Eye (tissue), 1 donor: ENCODE data around the gene PAK6.

Source experiments
- DNase-seq: peaks from one replicate; pipeline ENCODE4 v3.0.0-alpha.2; 2015

PAK6 gene

DNA sequence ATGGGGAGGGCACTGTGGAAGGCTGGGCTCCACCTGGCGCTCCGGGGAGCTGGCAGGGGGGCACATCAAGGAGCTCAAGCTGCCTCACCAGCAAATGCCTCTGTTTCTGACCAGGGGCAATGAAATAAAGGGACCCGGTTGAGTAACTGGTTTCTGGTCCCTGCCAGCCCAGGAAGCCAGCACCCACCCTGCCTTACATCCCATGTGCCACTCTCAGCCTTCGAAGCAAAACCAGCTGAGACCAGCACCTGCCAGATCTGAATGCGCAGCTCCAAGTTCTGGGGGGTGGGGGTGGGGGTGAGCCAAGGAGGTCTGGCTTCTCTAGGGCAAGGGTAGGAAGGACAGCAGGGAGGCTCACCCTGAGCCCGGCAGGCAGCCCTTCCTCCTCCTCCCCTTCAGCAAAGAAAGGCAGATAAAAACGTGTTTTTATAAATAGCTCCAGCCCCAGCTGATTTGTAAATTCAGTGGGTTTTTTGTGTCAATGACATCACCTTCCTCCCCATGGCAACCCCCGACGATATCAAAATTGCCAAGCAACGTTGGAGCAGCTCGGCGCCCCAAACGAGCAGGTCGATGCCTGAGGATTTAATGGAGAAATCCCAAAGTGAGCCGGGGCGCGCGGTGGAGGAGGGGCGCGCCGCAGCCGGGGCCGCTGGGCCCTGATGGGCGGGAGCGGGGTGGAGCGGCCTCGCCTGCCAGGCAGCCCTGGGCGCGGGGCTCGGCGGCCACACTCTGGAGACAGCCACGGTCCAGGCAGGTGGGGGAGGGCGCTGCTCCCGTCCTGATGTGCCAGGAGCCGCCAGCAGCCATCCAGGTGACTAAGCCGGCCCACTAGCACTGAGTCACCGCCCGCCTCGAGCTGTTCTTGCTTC, at the start of gene PAK6:
TSS of gene PAK6 (plus strand) at position 532 of the 872 bp plus-strand sequence. CDS start 25,723 bp downstream, outside the sequence.
- peak; percentile 75 for DNase-seq

DNA sequence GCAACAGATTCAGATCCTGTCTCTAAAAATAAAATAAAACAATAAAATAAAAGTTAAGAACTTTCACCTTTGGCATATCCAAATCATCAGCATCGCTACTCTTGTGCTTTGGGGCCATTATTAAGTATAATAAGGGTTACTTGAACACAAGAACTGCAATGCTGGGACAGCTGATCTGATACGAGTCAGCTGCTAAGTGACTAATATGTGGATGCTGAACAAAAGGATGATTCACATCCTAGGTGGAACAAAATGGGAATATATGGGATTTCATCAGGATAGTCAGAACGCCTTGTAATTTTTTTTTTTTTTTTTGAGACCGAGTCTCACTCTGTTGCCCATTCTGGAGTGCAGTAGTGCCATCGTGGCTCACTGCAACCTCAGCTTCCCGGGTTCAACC, 48.3 kb upstream of the PAK6 start:
- no peak for DNase-seq

DNA sequence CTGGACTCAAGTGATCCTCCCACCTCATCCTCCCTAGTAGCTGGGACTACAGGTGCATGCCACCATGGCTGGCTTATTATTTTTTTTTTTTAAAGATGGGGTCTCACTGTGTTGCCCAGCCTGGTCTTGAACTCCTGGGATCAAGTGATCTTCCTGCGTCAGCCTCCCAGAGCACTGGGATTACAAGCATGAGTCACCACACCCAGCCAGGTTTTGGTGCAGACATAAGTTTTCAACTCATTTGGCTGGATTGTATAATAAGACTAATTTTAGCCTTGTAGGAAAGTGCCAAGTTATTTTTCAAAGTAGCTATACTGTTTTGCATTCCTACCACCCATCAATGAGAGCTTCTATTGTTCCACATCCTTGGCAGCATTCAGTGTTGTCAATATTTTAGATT, 45.9 kb upstream of the PAK6 start:
- no peak for DNase-seq

DNA sequence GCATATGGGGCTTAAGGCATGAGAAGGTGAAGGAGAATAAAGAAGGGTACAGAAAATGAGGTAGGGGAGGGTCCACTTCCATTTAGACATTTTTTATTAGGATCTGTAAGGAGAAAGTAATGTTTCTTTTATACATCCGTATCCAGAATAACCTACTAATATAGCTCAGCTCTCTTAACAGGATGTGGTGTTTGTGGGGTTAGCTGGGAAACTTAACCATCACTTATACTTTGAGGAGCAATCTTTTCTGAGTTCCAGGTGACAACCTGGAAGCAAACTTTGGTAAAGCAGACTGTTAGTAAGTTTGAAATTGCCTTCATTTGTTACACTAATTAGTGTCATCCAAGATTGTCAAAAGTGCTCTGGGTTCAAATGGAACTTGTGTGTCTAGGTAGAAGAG, 41.4 kb upstream of the PAK6 start:
- DNase-seq = no peak

DNA sequence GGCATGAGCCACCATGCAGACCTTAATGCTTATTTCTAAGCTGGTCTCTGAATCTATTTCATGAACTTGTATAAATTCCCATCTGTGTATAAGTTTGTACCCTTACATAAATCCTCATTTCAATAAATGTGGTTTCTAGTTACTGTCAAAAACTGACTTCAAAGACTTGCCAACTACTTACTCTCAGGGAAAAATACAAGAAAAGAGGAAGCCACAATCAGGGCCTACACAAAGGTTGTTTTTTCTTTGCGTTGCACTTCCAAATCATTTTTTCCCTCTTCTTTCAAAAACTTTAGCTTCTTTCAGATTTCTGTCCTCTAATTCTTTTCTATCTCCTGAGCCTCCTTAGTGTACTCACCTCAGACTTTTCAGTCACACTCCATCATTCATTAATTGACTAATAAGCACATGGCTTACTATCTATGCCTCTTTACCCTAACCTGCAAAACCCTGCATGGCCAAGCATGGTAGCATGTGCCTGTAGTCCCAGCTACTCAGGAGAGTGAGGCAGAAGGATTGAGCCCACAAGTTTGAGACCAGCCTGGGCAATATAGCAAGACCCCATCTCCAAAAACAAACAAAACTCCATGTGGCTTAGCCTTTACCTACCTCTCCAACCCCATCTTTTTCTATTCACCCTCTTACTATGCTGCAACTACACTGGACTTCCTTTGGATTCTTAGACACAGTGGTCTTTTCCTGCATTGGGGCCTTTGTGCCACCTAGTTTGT, 40.3 kb upstream of the PAK6 start:
- no peak for DNase-seq

DNA sequence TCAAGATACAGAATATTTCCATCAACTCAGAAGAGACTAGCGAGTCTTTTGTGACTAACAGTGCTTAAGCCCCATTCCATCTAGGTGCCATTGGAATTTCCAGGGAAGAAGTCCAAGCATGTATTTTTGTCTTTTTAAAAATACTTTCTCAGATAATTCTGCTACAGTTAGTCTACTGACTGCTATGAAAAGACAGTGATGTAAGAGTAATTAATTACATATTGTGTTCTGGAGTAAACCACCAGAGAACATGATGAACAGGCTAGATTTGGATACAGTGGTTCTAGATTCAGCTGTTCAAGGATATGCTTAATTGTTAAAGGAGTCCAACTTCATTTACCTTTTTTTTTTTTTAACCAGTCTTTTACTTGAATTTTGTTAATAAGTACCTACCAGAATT, 34.8 kb upstream of the PAK6 start:
- no peak for DNase-seq

DNA sequence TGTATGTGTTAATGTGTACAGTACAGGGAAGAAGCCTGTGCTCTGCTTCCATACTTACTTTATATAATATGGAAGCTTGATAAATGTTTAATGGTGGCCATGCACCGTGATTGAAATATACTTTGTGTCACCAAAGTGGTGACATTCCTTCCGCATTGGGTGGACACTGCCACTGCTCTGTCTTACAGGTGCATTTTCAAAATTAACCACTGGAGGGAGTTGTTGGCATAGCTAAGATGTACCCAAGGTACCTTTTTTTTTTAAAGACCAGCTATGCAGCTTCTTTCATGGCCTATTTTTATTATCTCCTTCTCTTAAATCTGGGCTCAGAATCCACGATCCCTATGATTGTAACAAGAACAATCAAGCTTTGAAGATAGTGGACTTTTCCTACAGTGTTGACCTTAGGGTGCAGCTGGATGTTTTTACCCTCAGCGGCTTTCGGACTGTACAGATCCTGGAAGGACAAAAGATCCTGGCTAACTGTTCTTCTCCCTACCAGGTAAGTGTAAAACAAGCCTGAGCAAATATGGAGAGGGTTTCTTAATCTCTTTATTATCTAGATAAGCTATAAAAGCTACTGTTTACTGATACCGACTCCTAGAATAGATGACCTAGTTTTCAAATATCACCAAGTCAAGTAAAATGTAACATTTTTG, 21.6 kb upstream of the PAK6 start:
- peak; percentile 94 for DNase-seq

DNA sequence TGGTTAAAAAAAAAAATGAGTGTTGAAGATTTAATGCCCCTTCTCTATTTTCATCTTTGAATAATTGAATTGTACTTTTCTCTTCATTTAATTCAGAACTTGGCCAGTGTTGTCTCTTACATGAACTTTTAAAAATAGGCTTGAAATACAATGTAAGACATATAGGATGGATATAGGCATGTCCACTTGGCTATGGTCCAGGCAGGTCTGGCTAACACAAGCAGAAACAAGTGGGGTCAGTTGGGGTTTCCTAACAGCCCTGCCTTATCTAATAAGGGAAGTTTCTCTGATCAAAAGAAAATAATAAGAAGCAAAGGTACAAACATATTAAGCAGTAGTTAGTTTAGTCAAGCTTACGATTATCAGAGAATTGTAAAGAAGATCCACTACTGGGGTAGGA, 19.1 kb upstream of the PAK6 start:
- DNase-seq = no peak

DNA sequence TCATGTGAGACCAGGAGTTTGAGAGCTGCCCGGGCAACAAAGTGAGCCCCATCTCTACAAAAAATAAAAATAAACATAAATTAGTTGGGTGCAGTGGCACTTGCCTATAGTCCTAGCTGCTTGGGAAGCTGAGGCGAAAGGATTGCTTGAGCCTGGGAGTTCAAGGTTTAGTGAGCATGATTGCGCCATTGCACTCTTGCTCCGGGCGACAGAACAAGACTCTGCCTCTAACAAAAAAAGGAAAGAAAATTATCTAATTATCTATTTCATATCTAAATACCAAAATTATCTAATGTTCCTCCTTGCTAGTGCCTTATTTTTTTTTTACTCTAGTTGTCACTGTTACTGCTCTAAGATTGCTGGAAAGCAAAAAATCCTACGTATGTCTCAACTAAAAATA, 16.7 kb upstream of the PAK6 start:
- no peak for DNase-seq

DNA sequence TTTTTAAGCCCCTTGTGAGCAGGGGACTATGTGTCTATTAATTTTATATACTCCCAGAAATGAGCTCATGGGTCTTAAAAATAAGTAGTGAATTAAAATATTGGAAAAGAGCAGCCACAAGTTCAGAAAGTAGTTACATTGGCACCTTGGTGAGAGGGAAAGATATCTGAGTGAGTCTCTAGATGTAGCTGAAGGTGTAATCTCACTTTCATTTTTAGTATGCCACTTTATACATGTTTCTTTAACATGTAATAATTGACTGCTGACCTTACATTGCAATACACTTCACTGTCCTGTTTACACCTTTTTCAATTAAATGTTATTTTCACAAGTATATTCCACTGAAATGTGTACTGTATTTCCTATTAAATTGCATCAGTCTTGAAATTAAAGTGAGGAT, 12.1 kb upstream of the PAK6 start:
- DNase-seq = no peak

DNA sequence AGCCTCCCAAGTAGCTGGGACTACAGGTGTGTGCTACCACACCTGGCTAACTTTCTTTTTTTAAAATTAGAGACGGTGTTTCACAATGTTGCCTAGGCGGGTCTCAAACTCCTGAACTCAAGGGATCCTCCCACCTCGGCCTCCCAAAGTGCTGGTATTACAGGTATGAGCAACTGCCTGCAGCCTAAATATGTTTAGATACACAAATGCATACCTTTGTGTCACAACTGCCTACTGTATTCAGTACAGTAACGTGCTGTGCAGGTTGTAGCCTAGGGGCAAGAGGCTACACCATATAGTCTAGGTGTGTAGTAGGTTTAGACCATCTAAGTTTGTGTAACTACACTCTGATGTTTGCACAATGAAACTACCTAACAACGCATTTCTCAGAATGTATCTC, 9.5 kb upstream of the PAK6 start:
- no peak for DNase-seq

DNA sequence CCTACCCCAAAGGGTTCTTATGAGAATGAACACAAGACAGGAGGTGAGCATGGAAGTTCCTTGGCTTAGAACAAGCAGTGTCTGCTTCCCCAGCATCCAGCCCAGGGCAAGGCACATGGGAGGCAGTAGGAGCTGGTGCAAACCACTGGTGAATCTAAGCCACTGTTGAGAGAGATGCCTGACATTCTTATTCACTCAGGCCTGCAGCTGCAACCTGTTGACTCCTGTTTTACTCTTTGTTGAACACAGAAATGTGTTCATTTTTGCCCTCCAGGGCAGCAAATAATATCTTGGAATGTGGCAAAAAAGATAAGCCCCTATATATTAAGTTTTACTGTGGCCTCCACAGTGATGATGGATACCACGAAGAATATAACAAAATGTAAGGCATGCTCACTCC, 8.9 kb upstream of the PAK6 start:
- no peak for DNase-seq

DNA sequence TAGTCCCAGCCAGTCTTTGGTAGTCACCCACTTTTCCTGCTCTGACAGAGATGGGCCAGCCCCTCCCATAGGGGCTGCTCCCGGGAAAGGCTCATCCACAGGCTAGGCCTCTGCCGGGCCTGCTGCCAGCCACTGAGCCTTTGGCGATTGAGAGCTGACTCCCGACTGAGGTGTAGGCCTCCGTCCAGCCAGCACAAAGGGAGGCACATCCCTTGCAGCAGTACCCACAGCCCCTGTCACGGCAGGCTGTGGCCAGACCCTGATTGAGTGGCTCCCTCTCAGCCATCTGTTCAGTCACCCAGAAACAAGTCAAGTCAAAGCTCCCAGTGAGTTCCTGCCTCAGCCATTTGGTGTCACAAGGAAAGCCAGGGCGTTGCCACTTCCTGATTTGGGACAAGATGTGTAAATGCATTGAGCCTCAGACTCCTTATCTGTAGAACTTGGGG, 6.2 kb upstream of the PAK6 start:
- DNase-seq = no peak

DNA sequence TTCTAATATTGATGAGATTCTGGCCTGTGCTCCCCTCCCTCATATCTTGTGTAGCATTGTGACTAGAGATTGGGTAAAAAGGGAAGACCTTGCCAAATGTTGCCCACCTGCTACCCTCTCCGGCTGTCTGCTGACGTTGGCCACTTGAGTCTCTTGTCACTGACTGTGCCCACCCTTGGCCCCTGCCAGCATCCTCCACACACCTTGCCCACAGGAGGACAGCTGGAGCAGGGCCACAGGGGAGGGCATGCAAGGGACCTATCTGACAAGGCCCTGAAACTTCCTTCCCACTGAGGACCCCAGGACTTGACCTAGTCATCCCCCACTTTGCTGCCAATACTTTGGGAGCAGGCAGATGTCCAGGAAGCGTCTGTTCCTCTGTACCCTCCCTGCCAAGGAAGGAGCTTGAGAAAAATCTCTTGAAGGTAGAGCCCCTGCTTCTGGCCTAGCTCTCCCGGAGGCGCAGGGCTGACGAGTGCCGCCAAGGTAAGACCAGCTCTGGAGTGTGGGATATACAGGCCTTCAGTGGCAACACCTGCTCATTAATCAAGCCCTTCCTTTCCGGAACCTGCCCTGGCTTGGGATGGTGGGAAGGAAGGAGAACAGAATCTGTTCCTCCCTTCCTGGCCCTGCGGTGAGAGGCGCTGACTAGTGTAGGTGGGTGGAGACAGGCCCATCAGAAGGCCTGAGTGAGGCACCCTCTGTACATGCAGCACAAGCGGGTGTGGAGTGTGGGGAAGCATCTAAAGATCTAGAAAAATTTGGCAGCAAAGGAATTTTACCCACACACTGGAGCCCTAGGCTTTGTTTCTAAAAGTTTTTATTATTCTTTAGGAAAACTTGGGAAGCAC, 4.9 kb upstream of the PAK6 start:
- no peak for DNase-seq

DNA sequence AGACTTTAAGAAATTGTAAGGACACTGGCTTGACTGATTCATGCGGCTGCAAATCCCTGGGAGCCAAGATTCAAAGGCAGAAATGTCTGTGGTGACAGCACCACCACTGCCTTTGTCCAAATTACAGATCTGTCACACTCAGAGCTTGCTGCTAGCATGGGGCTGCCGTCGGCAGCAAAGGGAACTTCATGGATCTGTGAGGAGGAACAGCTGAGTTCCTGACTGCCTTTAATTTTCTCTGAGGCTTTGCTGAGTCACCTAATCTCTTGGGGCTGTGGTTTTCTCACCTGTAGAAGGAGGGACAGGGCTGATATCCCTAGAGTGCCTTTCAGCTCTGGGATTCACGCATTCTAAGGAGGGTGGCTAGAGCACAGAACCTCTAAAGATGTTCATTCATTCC, 4.1 kb upstream of the PAK6 start:
- DNase-seq = no peak

DNA sequence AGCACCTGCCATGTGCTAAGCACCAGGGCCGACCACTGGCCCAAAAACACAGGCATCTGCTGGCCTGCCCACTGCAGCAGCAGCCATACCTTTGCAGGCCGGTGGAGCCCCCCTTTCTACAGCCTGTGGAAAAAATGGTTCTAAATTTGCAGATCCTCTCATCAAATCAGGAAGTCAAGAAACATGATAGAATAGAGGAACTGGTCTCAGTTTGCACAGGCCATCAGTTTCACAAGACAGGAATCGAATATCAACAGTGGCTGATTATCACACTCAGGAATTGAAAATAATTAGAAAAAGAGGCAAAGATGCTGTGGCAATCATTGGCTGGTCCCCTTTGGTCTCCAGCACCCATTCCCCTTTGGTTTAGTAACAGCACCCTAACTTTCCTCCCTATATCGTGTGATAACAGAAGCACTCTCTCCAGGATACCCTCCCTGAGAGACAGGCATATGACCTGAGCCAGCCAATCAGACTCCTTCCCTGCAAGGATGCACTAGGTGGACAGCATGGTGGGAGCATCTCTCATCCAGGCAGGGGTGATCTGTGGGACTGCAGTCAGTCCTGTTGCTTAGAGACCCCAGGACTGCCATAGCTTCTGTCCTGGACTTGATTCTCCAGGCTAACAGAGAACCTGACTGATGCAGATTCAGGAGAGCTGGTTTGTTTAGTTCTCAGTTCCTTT, 3.5 kb upstream of the PAK6 start:
- no peak for DNase-seq

DNA sequence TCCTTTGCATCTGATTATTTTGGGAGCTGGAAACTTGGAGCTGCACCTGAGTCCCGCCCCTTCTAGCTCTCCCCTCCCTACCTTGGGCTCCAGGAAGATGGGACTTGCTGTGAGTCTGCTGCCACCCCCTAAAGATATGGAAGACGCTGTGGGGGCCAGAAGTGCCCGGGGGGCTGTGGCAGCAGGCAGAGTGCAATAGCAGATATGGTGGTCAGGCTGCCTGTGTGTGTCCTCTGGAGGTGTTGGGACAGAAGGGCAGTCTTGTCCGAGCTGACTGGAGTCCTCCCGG, 485 bp downstream of the PAK6 start:
- no peak for DNase-seq

DNA sequence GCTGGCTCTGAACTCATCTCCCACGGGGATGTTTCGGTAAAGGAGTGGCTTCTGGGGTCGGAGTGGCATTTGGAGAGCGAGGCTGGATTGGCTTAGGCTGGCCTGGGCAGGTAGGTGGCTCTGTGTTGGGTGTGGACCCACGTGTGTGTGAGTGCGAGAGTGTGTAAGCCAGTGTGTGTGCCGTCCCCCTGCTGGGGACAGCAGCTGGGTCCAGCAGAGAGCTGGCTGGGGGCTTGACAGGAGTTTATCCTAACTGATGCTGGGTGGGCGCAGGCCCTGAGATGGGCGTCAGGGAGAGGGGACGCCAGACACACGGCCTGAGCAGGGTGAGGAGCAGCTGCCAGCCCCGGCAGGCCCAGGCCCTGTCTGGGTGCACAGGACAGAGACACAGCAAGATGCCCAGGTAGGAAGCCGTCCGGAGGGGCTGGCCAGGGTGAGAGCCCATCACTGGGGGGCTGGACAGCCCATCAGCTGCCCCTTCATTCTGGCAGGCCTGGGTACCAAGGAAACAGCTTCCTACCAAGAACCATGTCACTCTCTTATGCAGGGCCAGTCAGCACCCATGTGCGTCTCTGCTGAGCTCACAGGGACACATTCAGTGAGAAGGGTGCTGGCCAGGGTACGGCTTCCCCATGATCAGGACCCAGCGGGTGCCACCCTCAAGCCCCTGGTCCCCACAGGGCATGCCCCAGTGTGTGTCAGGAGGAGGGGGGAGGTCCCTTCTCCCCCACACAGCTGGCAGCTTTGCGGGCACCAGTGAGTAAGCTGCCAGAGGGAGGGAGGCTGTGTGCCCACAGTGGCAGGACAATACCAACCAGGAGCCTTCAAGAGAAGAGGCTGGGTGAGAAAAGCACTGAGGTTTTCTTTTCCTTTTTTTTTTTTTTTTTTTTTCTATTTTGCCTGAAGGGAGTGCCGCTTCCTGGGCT, 1.1 kb downstream of the PAK6 start:
- no peak for DNase-seq

DNA sequence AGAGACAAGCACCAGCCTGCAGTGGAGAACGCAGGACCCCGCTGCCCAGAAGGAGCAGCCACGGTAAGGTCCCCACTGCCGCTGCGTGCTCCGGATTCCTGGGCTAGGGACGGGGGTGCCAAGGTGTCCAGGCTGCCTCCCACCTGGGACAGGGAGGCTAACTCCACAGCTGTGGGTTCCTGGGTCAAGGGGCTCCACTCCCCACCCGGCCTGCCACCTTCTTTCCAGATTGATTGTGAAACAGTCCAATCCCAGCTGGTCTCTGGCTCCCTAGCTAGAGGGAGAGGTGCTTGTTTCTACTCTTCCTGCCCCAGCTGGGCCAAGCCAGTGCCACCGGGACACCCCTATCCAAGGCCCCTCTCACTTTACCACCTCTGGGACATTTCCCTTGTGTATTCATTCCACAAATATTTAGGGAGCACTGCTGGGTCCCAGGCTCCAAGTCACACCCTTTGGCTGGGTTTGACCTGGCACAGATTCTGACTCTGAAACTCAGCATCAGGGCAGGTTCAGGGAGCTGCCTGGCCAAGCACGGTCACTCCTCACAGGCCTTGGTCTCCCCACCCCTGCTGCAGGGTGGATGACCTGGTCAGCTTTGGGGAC, 1.9 kb downstream of the PAK6 start:
- DNase-seq = no peak

DNA sequence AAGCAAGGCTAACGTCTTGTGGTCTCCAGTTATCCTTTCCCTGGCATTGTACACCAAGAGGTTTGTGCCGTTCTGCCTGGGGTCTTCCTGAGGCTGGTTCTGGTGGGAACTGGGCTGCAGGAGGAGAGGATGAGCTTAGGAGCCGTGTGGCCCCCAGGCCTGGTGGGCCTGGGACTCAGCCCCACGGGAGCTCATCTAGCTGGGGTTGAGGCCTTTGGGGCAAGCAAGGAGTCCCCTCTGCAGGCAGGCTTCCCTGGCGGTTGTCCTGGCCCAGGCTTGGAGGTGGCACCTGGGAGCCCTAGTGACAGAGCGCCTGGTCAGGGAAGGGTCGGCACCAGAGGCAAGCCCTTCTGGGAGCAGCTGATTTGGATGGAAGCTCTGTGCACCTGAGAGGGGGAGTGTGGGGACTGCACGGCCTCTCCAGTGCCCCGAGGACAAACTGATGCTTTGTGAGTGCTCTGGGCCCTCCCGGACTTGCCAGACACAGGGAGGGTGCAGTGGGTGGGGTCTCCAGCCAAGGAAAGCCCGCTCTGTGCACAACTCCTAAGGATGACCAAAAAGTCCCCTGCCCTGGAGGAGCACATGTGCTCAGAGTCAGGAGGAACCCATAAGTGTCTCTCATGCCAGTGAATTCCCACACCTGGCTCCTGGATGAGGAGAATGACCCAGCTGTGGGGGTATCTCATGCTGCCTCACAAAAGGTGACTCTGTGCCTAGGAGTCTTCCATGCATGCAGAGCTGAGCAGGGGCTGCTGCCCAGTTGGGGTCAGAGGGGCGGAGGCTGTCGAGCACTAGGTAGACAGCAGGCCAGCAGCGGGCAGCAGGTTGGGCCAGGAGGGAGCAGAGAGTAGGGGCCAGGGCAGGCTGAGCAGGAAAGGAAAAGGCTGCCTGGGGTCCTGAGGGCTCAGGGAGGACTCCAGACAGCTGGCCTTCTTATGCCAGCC, 2.7 kb downstream of the PAK6 start:
- DNase-seq = no peak
